HepG2 (cell line): ENCODE measurements around the gene SLC38A8. TPM values are rescaled to one million over a fixed set of nuclear protein-coding genes. Genes with fewer than 3 reads are reported as not detected.

Experiments
- FOXO1 ChIP-seq: sonication (generic); formaldehyde crosslinking; IDR thresholded peaks from 2 replicates; pipeline ENCODE4 v1.4.0; 2020; ENCODE audit warnings: missing genetic modification reagents
- GATAD1 ChIP-seq: IDR thresholded peaks from 2 replicates; pipeline ENCODE4 v1.6.1; 2016; ENCODE audit warnings: missing genetic modification reagents, missing compliant biosample characterization
- HMGA1 ChIP-seq: sonication (generic); formaldehyde crosslinking; conservative IDR thresholded peaks from 2 replicates; pipeline ENCODE4 v1.4.0; 2020; ENCODE audit warnings: missing genetic modification reagents
- MAFK ChIP-seq, 2 experiments: IDR thresholded peaks in 1 of 2; conservative IDR thresholded peaks in 1 of 2; 2 replicates each; pipeline ENCODE4 v1.6.1; 2011; ENCODE audit warnings: improper control_type of control experiment in 2 of 2, low read length in 2 of 2
- NFE2L2 ChIP-seq: fragments of 150-350 bp; IDR thresholded peaks from 2 replicates; pipeline ENCODE4 v1.6.1; 2014; ENCODE audit warnings: low read length
- ZNF337 ChIP-seq: sonication (generic); formaldehyde crosslinking; IDR thresholded peaks from 2 replicates; pipeline ENCODE4 v1.5.1; 2020; ENCODE audit warnings: missing genetic modification reagents, low read depth, mild to moderate bottlenecking, borderline replicate concordance
- ZSCAN29 ChIP-seq: sonication (generic); formaldehyde crosslinking; conservative IDR thresholded peaks from 2 replicates; pipeline ENCODE4 v1.4.0; 2020; ENCODE audit warnings: mild to moderate bottlenecking, missing genetic modification reagents
- polyA plus RNA-seq, 8 experiments: library from polyadenylated mRNA; depleted of rRNA in 3 of 8; stranded (reverse) in 7 of 8; unstranded in 1 of 8; fragments of >200 nt; fragmentation: Illumina TruSeq in 4 of 8; extraction: Trizol in 4 of 8; gene quantifications; 2 replicates each; pipeline versions ENCODE4 v1.2.1 to v1.2.3, GENCODE V29; 2011 to 2016; ENCODE audit warnings: low read depth in 4 of 8, missing spikeins in 1 of 8, mixed read lengths in 1 of 8; ENCODE audit not compliant: insufficient read depth in 1 of 8
- total RNA-seq, 5 experiments: library from RNA; depleted of rRNA; stranded (reverse); fragments of >200 nt; fragmentation: Illumina TruSeq; extraction: Trizol; gene quantifications; 2 replicates each; pipeline ENCODE4 v1.2.3, GENCODE V29; 2016; ENCODE audit warnings: low read depth in 1 of 5
- TF ChIP-seq, protein P1 (sequence below): sonication (generic); formaldehyde crosslinking; IDR thresholded peaks from one replicate; pipeline ENCODE4 v1.5.1; 2020; ENCODE audit warnings: mild to moderate bottlenecking, missing genetic modification reagents; ENCODE audit errors: not compliant biosample characterization
- TF ChIP-seq, protein P2 (sequence below): fragments of 450-650 bp; IDR thresholded peaks from 2 replicates; pipeline ENCODE4 v1.6.1; 2016
- TF ChIP-seq, protein P3 (sequence below): sonication (generic); IDR thresholded peaks from 2 replicates; pipeline ENCODE4 v1.6.1; 2016; ENCODE audit warnings: low read depth, borderline replicate concordance
- TF ChIP-seq, protein P4 (sequence below): sonication (generic); formaldehyde crosslinking; IDR thresholded peaks from 2 replicates; pipeline ENCODE4 v1.5.0; 2020; ENCODE audit warnings: mild to moderate bottlenecking, missing genetic modification reagents, borderline replicate concordance

SLC38A8 gene
- total and polyA plus RNA-seq, 2 of the 13 experiments (the other 11 are each of a cell fraction or from before 2014, with no cell fraction given), result 0.24 to 0.37 TPM

DNA sequence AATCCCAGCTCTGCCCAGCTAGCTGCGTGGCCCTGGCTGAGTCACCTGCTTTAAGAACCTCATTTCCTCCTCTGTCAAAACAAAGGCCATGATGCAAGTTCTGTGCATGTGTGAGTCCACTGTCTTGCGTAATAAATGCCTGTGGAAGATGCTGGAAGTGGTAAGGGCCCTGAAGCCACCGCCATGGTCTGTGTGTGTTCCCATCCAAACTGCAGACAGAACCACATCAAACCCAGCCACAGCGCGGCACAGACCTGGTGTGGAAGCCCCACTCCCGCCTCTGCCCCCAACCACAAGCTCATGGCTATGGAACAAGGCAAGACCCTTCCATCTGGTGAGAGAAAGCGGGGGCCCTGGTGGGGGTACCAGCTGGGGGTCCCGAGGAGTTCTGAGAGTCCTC is 48.5 kb downstream of the SLC38A8 start (continued):
- TF ChIP-seq, protein P1, sequence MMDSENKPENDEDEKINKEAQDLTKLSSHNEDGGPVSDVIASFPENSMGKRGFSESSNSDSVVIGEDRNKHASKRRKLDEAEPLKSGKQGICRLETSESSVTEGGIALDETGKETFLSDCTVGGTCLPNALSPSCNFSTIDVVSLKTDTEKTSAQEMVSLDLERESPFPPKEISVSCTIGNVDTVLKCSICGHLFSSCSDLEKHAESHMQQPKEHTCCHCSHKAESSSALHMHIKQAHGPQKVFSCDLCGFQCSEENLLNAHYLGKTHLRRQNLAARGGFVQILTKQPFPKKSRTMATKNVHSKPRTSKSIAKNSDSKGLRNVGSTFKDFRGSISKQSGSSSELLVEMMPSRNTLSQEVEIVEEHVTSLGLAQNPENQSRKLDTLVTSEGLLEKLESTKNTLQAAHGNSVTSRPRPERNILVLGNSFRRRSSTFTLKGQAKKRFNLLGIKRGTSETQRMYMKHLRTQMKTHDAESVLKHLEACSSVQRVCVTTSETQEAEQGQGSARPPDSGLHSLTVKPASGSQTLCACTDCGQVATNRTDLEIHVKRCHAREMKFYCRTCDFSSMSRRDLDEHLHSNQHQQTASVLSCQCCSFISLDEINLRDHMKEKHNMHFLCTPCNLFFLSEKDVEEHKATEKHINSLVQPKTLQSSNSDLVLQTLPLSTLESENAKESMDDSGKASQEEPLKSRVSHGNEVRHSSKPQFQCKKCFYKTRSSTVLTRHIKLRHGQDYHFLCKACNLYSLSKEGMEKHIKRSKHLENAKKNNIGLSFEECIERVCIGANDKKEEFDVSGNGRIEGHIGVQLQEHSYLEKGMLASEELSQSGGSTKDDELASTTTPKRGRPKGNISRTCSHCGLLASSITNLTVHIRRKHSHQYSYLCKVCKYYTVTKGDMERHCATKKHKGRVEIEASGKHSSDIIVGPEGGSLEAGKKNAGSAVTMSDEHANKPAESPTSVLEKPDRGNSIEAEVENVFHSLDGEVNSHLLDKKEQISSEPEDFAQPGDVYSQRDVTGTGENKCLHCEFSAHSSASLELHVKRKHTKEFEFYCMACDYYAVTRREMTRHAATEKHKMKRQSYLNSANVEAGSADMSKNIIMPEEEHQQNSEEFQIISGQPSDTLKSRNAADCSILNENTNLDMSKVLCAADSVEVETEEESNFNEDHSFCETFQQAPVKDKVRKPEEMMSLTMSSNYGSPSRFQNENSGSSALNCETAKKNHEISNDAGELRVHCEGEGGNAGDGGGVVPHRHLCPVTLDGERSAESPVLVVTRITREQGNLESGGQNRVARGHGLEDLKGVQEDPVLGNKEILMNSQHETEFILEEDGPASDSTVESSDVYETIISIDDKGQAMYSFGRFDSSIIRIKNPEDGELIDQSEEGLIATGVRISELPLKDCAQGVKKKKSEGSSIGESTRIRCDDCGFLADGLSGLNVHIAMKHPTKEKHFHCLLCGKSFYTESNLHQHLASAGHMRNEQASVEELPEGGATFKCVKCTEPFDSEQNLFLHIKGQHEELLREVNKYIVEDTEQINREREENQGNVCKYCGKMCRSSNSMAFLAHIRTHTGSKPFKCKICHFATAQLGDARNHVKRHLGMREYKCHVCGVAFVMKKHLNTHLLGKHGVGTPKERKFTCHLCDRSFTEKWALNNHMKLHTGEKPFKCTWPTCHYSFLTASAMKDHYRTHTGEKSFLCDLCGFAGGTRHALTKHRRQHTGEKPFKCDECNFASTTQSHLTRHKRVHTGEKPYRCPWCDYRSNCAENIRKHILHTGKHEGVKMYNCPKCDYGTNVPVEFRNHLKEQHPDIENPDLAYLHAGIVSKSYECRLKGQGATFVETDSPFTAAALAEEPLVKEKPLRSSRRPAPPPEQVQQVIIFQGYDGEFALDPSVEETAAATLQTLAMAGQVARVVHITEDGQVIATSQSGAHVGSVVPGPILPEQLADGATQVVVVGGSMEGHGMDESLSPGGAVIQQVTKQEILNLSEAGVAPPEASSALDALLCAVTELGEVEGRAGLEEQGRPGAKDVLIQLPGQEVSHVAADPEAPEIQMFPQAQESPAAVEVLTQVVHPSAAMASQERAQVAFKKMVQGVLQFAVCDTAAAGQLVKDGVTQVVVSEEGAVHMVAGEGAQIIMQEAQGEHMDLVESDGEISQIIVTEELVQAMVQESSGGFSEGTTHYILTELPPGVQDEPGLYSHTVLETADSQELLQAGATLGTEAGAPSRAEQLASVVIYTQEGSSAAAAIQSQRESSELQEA, result no peak
- TF ChIP-seq ZNF337 (CRISPR knock-in tag), result no peak
- TF ChIP-seq, protein P2, sequence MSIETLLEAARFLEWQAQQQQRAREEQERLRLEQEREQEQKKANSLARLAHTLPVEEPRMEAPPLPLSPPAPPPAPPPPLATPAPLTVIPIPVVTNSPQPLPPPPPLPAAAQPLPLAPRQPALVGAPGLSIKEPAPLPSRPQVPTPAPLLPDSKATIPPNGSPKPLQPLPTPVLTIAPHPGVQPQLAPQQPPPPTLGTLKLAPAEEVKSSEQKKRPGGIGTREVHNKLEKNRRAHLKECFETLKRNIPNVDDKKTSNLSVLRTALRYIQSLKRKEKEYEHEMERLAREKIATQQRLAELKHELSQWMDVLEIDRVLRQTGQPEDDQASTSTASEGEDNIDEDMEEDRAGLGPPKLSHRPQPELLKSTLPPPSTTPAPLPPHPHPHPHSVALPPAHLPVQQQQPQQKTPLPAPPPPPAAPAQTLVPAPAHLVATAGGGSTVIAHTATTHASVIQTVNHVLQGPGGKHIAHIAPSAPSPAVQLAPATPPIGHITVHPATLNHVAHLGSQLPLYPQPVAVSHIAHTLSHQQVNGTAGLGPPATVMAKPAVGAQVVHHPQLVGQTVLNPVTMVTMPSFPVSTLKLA, result no peak
- TF ChIP-seq, protein P3, sequence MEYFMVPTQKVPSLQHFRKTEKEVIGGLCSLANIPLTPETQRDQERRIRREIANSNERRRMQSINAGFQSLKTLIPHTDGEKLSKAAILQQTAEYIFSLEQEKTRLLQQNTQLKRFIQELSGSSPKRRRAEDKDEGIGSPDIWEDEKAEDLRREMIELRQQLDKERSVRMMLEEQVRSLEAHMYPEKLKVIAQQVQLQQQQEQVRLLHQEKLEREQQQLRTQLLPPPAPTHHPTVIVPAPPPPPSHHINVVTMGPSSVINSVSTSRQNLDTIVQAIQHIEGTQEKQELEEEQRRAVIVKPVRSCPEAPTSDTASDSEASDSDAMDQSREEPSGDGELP, result peak; percentile 20; the same call in 1 of the 2 replicates
- TF ChIP-seq NFE2L2, result no peak
- TF ChIP-seq GATAD1, result peak; percentile 28; the same call in 1 of the 2 replicates
- peak; percentile 52 for TF ChIP-seq FOXO1 (CRISPR knock-in tag)
- TF ChIP-seq ZSCAN29 (CRISPR knock-in tag), result peak; percentile 56; the same call in 1 of the 2 replicates
- no peak for TF ChIP-seq HMGA1
- no peak for TF ChIP-seq MAFK (conservative IDR thresholded peaks at IDR 0.05 in 1 of 2, IDR thresholded peaks at IDR 0.05 in 1 of 2; ENCODE audit: low read length in 2 of 2)
- TF ChIP-seq, protein P4, sequence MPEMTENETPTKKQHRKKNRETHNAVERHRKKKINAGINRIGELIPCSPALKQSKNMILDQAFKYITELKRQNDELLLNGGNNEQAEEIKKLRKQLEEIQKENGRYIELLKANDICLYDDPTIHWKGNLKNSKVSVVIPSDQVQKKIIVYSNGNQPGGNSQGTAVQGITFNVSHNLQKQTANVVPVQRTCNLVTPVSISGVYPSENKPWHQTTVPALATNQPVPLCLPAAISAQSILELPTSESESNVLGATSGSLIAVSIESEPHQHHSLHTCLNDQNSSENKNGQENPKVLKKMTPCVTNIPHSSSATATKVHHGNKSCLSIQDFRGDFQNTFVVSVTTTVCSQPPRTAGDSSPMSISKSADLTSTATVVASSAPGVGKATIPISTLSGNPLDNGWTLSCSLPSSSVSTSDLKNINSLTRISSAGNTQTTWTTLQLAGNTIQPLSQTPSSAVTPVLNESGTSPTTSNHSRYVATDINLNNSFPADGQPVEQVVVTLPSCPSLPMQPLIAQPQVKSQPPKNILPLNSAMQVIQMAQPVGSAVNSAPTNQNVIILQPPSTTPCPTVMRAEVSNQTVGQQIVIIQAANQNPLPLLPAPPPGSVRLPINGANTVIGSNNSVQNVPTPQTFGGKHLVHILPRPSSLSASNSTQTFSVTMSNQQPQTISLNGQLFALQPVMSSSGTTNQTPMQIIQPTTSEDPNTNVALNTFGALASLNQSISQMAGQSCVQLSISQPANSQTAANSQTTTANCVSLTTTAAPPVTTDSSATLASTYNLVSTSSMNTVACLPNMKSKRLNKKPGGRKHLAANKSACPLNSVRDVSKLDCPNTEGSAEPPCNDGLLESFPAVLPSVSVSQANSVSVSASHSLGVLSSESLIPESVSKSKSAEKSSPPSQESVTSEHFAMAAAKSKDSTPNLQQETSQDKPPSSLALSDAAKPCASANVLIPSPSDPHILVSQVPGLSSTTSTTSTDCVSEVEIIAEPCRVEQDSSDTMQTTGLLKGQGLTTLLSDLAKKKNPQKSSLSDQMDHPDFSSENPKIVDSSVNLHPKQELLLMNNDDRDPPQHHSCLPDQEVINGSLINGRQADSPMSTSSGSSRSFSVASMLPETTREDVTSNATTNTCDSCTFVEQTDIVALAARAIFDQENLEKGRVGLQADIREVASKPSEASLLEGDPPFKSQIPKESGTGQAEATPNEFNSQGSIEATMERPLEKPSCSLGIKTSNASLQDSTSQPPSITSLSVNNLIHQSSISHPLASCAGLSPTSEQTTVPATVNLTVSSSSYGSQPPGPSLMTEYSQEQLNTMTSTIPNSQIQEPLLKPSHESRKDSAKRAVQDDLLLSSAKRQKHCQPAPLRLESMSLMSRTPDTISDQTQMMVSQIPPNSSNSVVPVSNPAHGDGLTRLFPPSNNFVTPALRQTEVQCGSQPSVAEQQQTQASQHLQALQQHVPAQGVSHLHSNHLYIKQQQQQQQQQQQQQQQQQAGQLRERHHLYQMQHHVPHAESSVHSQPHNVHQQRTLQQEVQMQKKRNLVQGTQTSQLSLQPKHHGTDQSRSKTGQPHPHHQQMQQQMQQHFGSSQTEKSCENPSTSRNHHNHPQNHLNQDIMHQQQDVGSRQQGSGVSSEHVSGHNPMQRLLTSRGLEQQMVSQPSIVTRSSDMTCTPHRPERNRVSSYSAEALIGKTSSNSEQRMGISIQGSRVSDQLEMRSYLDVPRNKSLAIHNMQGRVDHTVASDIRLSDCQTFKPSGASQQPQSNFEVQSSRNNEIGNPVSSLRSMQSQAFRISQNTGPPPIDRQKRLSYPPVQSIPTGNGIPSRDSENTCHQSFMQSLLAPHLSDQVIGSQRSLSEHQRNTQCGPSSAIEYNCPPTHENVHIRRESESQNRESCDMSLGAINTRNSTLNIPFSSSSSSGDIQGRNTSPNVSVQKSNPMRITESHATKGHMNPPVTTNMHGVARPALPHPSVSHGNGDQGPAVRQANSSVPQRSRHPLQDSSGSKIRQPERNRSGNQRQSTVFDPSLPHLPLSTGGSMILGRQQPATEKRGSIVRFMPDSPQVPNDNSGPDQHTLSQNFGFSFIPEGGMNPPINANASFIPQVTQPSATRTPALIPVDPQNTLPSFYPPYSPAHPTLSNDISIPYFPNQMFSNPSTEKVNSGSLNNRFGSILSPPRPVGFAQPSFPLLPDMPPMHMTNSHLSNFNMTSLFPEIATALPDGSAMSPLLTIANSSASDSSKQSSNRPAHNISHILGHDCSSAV (CRISPR knock-in tag), result no peak
